GM12873 (cell line): ENCODE measurements around the gene CCDC88B.

ENCODE experiments used
- TF ChIP-seq, protein P1 (sequence below): IDR thresholded peaks from 2 replicates; pipeline ENCODE4 v1.5.1; 2012; ENCODE audit warnings: low read depth, mild to moderate bottlenecking, moderate library complexity, low read length, control low read depth; ENCODE audit not compliant: insufficient read depth; ENCODE audit errors: missing control alignments

CCDC88B gene

DNA sequence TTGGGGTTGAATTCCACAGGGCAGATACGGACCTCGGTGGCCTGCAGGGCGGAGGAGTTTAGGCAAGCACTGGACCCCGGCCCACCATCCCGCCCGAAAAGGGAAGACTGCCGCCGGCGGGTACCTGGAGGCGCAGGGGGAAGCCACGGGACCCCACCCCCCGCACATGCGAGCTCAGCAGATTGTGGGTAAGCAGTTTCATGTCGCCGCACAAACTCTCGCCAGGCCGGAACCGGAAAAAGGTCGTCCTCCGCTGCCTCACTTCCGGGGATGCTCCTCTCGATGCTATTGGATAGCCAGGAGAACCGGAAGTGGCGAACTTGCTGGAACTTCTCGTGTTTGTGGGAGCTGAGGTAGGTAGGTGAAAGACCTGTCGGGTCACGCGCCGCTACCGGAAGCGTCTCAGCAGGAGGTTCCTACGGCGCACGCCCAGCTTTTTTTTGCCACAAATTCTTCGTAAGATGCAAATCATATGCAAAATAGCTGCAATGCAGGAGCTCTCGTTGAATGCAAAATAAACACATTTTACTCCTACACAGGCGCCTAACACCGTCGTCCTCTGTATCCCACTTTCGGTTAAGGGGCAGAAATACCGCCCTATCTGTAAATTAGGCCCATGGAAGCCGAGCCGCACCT is 22.6 kb upstream of the CCDC88B start, which contains the start of gene TRMT112:
TSS of gene TRMT112 (minus strand) at position 235 of the 636 bp plus-strand sequence. CDS start at position 202, 33 bp downstream.
- TF ChIP-seq, protein P1, sequence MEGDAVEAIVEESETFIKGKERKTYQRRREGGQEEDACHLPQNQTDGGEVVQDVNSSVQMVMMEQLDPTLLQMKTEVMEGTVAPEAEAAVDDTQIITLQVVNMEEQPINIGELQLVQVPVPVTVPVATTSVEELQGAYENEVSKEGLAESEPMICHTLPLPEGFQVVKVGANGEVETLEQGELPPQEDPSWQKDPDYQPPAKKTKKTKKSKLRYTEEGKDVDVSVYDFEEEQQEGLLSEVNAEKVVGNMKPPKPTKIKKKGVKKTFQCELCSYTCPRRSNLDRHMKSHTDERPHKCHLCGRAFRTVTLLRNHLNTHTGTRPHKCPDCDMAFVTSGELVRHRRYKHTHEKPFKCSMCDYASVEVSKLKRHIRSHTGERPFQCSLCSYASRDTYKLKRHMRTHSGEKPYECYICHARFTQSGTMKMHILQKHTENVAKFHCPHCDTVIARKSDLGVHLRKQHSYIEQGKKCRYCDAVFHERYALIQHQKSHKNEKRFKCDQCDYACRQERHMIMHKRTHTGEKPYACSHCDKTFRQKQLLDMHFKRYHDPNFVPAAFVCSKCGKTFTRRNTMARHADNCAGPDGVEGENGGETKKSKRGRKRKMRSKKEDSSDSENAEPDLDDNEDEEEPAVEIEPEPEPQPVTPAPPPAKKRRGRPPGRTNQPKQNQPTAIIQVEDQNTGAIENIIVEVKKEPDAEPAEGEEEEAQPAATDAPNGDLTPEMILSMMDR = no peak

DNA sequence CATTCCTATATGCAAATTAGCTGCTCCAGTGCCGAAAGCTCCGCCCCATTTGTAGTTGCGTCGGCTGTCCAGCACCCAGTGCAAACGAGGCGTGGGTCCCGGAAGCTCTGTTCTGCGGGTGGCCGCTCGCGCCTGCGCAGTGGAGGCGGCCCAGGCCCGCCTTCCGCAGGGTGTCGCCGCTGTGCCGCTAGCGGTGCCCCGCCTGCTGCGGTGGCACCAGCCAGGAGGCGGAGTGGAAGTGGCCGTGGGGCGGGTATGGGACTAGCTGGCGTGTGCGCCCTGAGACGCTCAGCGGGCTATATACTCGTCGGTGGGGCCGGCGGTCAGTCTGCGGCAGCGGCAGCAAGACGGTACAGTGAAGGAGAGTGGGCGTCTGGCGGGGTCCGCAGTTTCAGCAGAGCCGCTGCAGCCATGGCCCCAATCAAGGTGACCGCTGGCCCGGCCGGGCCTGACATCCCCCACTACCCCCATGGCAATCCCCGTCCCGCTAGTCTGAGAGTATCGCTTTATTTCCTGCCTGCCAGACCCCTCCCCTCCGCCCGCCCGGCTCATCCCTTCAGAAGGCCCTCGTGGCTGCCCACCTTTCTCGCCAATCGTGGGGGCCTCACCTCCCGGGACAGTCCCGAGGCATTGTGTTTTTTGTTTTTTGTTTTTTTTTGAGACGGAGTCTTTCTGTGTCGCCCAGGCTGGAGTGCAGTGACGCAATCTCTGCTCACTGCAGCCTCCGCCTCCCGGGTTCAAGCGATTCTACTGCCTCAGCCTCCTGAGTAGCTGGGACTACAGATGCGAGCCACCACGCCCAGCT is 21.8 kb upstream of the CCDC88B start, which contains the start of gene PRDX5:
TSS of gene PRDX5 (plus strand) at position 161 of the 805 bp plus-strand sequence. CDS start at position 256, 95 bp downstream.
- TF ChIP-seq, protein P1 = peak; percentile 46

DNA sequence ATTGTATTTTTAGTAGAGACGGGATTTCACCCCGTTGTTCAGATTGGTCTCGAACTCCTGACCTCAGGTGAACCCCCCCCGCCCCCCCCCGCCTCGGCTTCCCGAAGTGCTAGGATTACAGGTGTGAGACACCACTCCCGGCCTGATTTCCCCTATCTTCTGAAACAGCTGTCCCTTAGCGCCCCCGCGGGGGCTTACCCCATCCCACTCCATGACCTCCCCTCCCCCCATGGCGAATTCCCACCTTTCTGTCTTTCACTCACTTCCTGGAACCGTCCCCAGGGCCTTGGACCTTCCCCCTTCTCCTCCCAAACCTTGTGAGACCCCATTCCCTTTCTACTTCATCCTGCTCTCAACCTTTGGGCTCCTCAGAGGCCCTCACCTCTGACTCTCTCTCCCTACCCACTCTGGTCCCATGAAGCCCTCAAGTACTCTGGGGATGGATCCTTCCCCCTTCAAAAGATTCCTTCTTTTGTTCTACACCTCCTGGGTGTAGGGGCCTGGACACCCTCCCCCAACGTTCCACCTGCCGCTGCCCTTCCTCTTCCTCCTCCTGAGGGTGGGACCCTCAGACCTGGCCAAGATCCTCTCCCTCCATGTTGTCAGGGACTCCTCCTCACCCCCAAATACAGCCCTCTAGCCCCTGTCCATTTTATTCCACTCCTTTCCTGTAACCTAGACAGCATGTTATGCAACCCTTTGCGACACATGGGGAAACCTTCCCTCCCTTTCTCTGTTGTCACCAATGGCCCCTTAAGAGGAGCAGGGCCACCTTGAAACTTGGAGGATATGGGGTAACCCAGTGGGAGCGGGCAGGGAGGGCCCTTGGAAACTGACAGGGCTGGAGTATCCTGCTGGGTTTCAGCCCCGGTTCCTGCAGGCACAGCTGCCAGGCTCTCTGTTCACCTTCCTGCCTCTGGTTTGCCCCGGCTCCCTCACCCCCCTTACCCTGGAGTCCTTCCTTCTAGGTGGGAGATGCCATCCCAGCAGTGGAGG is 20.9 kb upstream of the CCDC88B start:
- TF ChIP-seq, protein P1 = no peak

GRCh38 chr11:64320556-64320955 is 19.4 kb upstream of the CCDC88B start:
- TF ChIP-seq, protein P1 = no peak

- TF ChIP-seq, protein P1 = no peak
These were observed 19.0 kb upstream of the CCDC88B start for GRCh38 chr11:64321026-64321425.

DNA sequence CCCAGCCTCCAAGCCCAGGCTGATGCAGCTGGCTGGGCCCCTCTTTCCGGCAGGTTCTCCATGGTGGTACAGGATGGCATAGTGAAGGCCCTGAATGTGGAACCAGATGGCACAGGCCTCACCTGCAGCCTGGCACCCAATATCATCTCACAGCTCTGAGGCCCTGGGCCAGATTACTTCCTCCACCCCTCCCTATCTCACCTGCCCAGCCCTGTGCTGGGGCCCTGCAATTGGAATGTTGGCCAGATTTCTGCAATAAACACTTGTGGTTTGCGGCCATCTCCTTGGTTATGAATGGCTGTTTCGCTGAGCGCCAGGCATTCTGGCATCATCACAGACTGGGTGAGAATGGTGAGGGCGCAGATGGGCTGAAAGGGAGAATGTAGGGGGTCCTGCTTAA is 18.5 kb upstream of the CCDC88B start:
- TF ChIP-seq, protein P1 = no peak

DNA sequence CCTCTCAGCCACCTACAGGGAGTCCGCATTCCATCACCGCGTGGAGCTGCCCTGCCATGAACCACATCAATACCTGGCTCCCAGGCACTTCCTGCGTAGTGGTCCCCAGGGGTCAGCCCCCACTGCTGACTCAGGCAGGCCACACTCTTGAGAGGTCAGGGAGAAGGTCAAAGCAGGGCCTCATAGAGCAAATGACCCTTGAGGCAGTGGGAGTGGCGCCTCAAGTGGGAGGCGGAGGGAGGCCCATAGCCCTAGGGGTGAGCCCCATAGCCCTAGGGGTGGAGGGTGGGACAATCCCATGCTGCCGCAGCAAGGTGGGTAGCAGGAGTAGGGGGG is 17.1 kb upstream of the CCDC88B start:
- TF ChIP-seq, protein P1 = no peak
